ENCODE measurements around the gene FRS2. TPM values are rescaled to one million over a fixed set of nuclear protein-coding genes. Genes with fewer than 3 reads are reported as not detected.

FRS2 gene
- total RNA-seq, 1 donor from 2014 or later, result 29.7 TPM

DNA sequence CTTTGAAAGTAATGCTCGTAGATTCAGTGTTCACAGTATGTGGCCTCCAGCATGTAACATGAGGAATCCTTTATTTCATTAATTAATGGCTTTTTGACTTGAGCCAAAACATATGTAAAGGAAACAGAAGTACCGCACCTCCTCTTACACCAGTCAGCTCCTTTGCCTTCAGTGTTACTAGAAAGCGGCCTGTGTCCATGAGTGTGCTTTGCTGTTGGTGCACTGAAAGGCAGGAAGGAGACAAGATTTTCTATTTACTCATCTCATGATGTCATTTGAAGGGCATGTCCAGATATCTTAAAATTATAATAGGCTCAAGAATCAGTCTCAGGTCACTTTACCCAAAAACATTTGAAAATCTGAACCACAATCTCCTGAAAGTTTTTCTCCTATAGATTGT, 105.2 kb downstream of the FRS2 start:
- TF ChIP-seq, protein P1, sequence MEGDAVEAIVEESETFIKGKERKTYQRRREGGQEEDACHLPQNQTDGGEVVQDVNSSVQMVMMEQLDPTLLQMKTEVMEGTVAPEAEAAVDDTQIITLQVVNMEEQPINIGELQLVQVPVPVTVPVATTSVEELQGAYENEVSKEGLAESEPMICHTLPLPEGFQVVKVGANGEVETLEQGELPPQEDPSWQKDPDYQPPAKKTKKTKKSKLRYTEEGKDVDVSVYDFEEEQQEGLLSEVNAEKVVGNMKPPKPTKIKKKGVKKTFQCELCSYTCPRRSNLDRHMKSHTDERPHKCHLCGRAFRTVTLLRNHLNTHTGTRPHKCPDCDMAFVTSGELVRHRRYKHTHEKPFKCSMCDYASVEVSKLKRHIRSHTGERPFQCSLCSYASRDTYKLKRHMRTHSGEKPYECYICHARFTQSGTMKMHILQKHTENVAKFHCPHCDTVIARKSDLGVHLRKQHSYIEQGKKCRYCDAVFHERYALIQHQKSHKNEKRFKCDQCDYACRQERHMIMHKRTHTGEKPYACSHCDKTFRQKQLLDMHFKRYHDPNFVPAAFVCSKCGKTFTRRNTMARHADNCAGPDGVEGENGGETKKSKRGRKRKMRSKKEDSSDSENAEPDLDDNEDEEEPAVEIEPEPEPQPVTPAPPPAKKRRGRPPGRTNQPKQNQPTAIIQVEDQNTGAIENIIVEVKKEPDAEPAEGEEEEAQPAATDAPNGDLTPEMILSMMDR (IDR thresholded peaks at IDR 0.05), result no peak
- no peaks in the 10 kb centered on the region for H3K9me3 ChIP-seq

DNA sequence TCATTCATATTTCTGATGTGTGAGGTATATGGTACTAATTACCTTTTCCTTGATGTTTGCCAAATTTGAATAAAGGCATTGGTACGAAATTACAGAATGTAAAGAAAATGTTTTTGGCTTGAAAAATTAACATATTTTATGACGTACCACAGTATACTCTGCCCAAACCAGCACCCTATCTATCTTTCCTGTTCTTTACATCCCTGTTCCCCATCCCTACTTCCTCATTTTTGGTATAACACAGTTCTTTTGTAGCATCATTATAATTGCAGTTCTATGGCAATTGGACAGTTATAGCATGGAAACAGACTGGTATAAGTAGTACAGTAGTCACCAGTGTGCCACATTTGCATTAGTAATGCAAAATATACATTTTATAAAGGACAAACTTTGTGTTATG, 108.1 kb downstream of the FRS2 start:
- Histone ChIP-seq H3K9me3 (no peaks in the 10 kb centered on the region), H3K36me3 (peaks cover 36% of the 10 kb centered on the region), H3K27ac (no peak overlapping the region), H3K27me3 (ENCODE audit: low read depth) (no peaks in the 10 kb centered on the region), H3K4me1 (no peaks in the 10 kb centered on the region), H3K4me3 (no peak overlapping the region)
- intact Hi-C loops (cut with DNase I), result no loop called here
- DNase-seq, result no peak
- ATAC-seq, result no peak
- TF ChIP-seq, protein P1 (IDR thresholded peaks at IDR 0.05), result no peak

More for the DNA sequence above, 105.2 kb downstream of the FRS2 start:
- intact Hi-C loops (cut with DNase I), result no loop called here
- ATAC-seq, result no peak
- Histone ChIP-seq H3K27me3 (ENCODE audit: low read depth) (no peaks in the 10 kb centered on the region), H3K4me3 (no peak overlapping the region), H3K27ac (no peak overlapping the region), H3K36me3 (peaks cover 59% of the 10 kb centered on the region), H3K4me1 (no peaks in the 10 kb centered on the region)
- DNase-seq, result no peak

DNA sequence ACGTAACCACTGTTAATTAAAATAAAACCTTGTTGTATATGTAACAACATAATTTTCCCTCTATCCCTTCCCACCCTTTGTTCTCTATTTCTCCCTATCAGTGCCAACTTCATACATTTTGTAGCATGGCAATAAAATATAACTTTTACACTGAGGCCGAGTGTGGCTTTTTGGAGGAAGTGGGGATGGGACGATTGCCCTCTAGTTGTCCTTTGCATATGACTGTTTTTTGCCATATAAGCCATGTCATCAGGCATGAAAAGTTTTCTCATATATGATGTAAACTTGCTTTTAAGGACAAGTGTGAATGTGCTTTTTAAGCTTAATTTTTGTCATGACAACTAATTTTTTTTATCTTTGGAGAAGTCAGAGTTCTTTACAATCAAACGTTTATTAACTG, 108.8 kb downstream of the FRS2 start:
- intact Hi-C loops (cut with DNase I), result no loop called here
- no peak for ATAC-seq
- no peak for DNase-seq
- no peaks in the 10 kb centered on the region for H3K9me3 ChIP-seq
- H3K36me3 ChIP-seq, result peaks cover 29% of the 10 kb centered on the region
- no peak overlapping the region for H3K27ac ChIP-seq
- no peak overlapping the region for H3K4me3 ChIP-seq
- no peaks in the 10 kb centered on the region for H3K4me1 ChIP-seq
- TF ChIP-seq, protein P1 (IDR thresholded peaks at IDR 0.05), result no peak
- no peaks in the 10 kb centered on the region for H3K27me3 ChIP-seq (ENCODE audit: low read depth)

DNA sequence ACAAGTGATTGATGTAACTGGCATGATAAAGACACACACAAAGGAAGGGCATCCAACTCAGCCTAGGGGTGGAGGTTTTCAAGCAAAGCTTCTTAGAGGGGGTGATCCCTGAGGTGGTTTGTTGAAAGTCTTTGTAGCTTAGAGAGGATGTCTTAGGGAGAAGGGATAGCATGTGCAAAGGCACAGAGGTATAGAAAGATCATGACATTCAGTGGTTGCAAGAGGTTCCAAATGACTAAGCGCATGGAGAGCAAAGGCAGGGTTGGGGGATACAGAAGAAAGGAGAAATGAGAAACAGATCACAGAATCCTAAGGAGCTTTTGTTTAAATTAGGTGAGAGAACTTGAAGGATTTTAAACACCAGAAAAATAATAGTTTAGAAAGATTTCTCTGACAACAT, 109.9 kb downstream of the FRS2 start:
- H3K4me1 ChIP-seq, result no peaks in the 10 kb centered on the region
- no peaks in the 10 kb centered on the region for H3K27me3 ChIP-seq (ENCODE audit: low read depth)
- TF ChIP-seq, protein P1 (IDR thresholded peaks at IDR 0.05), result no peak
- no peak for ATAC-seq
- intact Hi-C loops (cut with DNase I), result no loop called here
- no peak overlapping the region for H3K27ac ChIP-seq
- no peak overlapping the region for H3K4me3 ChIP-seq
- no peak for DNase-seq
- H3K9me3 ChIP-seq, result no peaks in the 10 kb centered on the region
- H3K36me3 ChIP-seq, result peaks cover 18% of the 10 kb centered on the region

DNA sequence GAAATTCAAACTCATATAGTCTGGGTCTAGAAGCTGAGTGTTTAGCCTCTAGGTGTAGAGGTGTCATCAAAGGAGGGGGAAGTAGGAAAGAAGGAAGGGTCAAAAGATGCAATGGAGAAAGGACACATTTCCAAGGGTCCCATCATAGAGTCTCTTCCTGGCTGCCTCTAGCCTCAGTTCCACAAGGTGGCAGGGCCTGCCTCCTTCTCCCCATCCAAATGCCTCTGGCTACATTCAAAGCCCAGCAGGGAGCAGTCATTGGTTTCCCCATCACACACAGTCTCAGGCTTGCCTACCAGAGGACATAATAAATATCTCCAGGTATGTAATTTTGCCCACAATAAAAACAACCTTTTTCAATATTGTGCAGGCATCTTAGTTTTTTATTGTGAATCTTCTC, 113.0 kb downstream of the FRS2 start:
- ATAC-seq (no peak), DNase-seq (no peak)

More for the DNA sequence above, 113.0 kb downstream of the FRS2 start:
- Histone ChIP-seq H3K9me3 (no peaks in the 10 kb centered on the region), H3K27ac (no peak overlapping the region), H3K4me1 (peaks cover 13% of the 10 kb centered on the region), H3K4me3 (no peak overlapping the region), H3K27me3 (ENCODE audit: low read depth) (no peaks in the 10 kb centered on the region), H3K36me3 (peaks cover 18% of the 10 kb centered on the region)
- intact Hi-C loops (cut with DNase I), result no loop called here
- TF ChIP-seq, protein P1 (IDR thresholded peaks at IDR 0.05), result no peak

Measured in lower lobe of right lung (tissue), 2 donors.